ENCODE measurements around the gene S100P. TPM values are rescaled to one million over a fixed set of nuclear protein-coding genes. Genes with fewer than 3 reads are reported as not detected.

Gene S100P
- polyA plus RNA-seq, 2 of the 4 experiments (the other 2 are of a cell fraction) = 20.9 to 171 TPM

GRCh38 chr4:6682862-6683590 lies 10.7 kb upstream of the S100P start:
- no peak for FAIRE-seq
- ATAC-seq = no peak
- no peak overlapping the region for H3K4me2 ChIP-seq
- H3K27ac ChIP-seq = no peak overlapping the region
- 80% methylated on average over 11 of the region's 11 CpGs for WGBS (ENCODE audit: missing lambda C conversion rate)
- no peaks in the 10 kb centered on the region for H3K9me3 ChIP-seq
- TF ChIP-seq TFCP2L1 (CRISPR knock-in tag; IDR thresholded peaks at IDR 0.05) (no peak), E2F6 (IDR thresholded peaks at IDR 0.05; ENCODE audit: borderline replicate concordance, low read depth) (no peak), HOXA7 (CRISPR knock-in tag; IDR thresholded peaks at IDR 0.05) (no peak), CHD4 (IDR thresholded peaks at IDR 0.05; ENCODE audit: borderline replicate concordance) (no peak), EP300 (IDR thresholded peaks at IDR 0.05) (no peak), PBX3 (IDR thresholded peaks at IDR 0.05) (no peak), HEYL (CRISPR knock-in tag; IDR thresholded peaks at IDR 0.05) (no peak), FOSB (CRISPR knock-in tag; IDR thresholded peaks at IDR 0.05) (no peak), KDM5A (IDR thresholded peaks at IDR 0.05) (no peak), HES2 (IDR thresholded peaks at IDR 0.05) (no peak), SREBF2 (IDR thresholded peaks at IDR 0.05) (no peak), RNF2 (IDR thresholded peaks at IDR 0.05; ENCODE audit: borderline replicate concordance, low read depth) (no peak)
- DNase-seq (ENCODE audit: low read depth in 1 of 2, low spot score in 1 of 2) = no peak
- CTCF ChIA-PET = interaction anchor here (0.8 to 1.3 kb wide), 3 partner anchors 10 to 13 kb away, joined by 3 read pairs; no protein-coding TSS in a partner anchor
- peaks cover 2% of the 10 kb centered on the region; the same call in 2 of the 3 replicates for H3K4me1 ChIP-seq
- H3K4me3 ChIP-seq = no peak overlapping the region
- POLR2A ChIA-PET = interaction anchor here (1.1 kb wide), 1 partner anchor 10 kb away, joined by 5 read pairs; a partner anchor contains a TSS

GRCh38 chr4:6684656-6685055 lies 9.0 kb upstream of the S100P start:
- ChIA-PET POLR2A (interaction anchor here (1.3 kb wide), 1 partner anchor 10 kb away, joined by 3 read pairs; no protein-coding TSS in a partner anchor), CTCF (interaction anchor here (1.1 to 2.0 kb wide), 2 partner anchors 9 to 11 kb away, joined by 3 to 8 read pairs; no protein-coding TSS in a partner anchor)
- no peak for ATAC-seq

More at GRCh38 chr4:6684656-6685055, 9.0 kb upstream of the S100P start:
- no peak overlapping the region for H3K4me2 ChIP-seq
- FAIRE-seq = no peak
- no peak overlapping the region for H3K4me3 ChIP-seq
- H3K27ac ChIP-seq = no peak overlapping the region
- WGBS (ENCODE audit: missing lambda C conversion rate) = 100% methylated on average over 2 of the region's 11 CpGs
- H3K9me3 ChIP-seq = no peaks in the 10 kb centered on the region
- H3K4me1 ChIP-seq = peaks cover 18% of the 10 kb centered on the region
- no peak for TF ChIP-seq HEYL (CRISPR knock-in tag; IDR thresholded peaks at IDR 0.05)
- no peak for TF ChIP-seq USF2 (IDR thresholded peaks at IDR 0.05)
- no peak for TF ChIP-seq NR3C1 (IDR thresholded peaks at IDR 0.05)
- TF ChIP-seq KDM5A (IDR thresholded peaks at IDR 0.05) = no peak
- no peak for TF ChIP-seq BHLHE40 (IDR thresholded peaks at IDR 0.05; ENCODE audit: low read depth, low read length)
- TF ChIP-seq HOXB13 (CRISPR knock-in tag; IDR thresholded peaks at IDR 0.05; ENCODE audit: low read depth) = no peak
- TF ChIP-seq CHD4 (IDR thresholded peaks at IDR 0.05; ENCODE audit: borderline replicate concordance) = no peak
- no peak for TF ChIP-seq HMGXB4 (CRISPR knock-in tag; IDR thresholded peaks at IDR 0.05; ENCODE audit: borderline replicate concordance)
- TF ChIP-seq MYC (IDR thresholded peaks at IDR 0.05; ENCODE audit: borderline replicate concordance, low read length) = no peak
- no peak for DNase-seq (ENCODE audit: low read depth in 1 of 2, low spot score in 1 of 2)

Measured in A549 (cell line).